Spleen (tissue), 7 donors: ENCODE measurements around the gene ZNF469.
"Not testable (repeated sequence)": the region's sequence is repeated elsewhere in the genome, so short reads cannot be mapped to it uniquely, and the experiment has no call there.

Experiments used
- POLR2AphosphoS5 ChIP-seq, 3 donors: sonication (generic); formaldehyde crosslinking; IDR thresholded peaks; one replicate each; pipeline ENCODE4 v1.5.1; 2017; ENCODE audit warnings: antibody characterized with exemption in 3 of 3
- TF ChIP-seq, protein P1 (sequence below), 11 experiments: fragments of 200-600 bp in 7 of 11; fragments of 450-650 bp in 4 of 11; sonication (generic) in 4 of 11; IDR thresholded peaks in 8 of 11; conservative IDR thresholded peaks in 3 of 11; 1 replicate in 7 of 11; 2 replicates in 4 of 11; pipeline versions ENCODE4 v1.4.0 to v1.8.0; 2016 to 2021; ENCODE audit warnings: antibody characterized with exemption in 11 of 11, inconsistent platforms in 4 of 11, mild to moderate bottlenecking in 1 of 11
- donor health status: DM: no; HTN: no; CAD: no; lungs with moderate emphysema.
- donor health status: DM: no; HTN: no; CAD: no.
- donor health status: DM: no; HTN: no; CAD: no.

DNA sequence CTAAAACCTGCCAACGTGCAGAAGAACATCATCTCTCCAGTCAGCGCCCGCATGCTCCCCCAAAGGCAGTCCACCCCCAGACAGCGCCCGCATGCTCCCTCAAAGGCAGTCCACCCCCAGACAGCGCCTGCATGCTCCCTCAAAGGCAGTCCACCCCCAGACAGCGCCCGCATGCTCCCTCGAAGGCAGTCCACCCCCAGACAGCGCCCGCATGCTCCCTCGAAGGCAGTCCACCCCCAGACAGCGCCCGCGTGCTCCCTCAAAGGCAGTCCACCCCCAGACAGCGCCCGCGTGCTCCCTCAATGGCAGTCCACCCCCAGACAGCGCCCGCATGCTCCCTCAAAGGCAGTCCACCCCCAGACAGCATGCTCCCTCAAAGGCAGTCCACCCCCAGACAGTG, 22.4 kb upstream of the ZNF469 start:
- TF ChIP-seq POLR2AphosphoS5 (IDR thresholded peaks at IDR 0.05), result not testable (repeated sequence)
- TF ChIP-seq, protein P1, sequence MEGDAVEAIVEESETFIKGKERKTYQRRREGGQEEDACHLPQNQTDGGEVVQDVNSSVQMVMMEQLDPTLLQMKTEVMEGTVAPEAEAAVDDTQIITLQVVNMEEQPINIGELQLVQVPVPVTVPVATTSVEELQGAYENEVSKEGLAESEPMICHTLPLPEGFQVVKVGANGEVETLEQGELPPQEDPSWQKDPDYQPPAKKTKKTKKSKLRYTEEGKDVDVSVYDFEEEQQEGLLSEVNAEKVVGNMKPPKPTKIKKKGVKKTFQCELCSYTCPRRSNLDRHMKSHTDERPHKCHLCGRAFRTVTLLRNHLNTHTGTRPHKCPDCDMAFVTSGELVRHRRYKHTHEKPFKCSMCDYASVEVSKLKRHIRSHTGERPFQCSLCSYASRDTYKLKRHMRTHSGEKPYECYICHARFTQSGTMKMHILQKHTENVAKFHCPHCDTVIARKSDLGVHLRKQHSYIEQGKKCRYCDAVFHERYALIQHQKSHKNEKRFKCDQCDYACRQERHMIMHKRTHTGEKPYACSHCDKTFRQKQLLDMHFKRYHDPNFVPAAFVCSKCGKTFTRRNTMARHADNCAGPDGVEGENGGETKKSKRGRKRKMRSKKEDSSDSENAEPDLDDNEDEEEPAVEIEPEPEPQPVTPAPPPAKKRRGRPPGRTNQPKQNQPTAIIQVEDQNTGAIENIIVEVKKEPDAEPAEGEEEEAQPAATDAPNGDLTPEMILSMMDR (IDR thresholded peaks at IDR 0.05 in 8 of 11, conservative IDR thresholded peaks at IDR 0.05 in 3 of 11), result not testable (repeated sequence)
